CD4-positive, alpha-beta T cell treated with Interleukin-1 beta for 1 hour (primary cell): ENCODE results near the gene KLHL3.
"Not testable (repeated sequence)": the region's sequence is repeated elsewhere in the genome, so short reads cannot be mapped to it uniquely, and the experiment has no call there.

ENCODE experiments used
- DNase-seq, 2 donors: peaks; one replicate each; pipeline ENCODE4 v3.0.0-alpha.2; 2020 to 2022

The KLHL3 gene, protein sequence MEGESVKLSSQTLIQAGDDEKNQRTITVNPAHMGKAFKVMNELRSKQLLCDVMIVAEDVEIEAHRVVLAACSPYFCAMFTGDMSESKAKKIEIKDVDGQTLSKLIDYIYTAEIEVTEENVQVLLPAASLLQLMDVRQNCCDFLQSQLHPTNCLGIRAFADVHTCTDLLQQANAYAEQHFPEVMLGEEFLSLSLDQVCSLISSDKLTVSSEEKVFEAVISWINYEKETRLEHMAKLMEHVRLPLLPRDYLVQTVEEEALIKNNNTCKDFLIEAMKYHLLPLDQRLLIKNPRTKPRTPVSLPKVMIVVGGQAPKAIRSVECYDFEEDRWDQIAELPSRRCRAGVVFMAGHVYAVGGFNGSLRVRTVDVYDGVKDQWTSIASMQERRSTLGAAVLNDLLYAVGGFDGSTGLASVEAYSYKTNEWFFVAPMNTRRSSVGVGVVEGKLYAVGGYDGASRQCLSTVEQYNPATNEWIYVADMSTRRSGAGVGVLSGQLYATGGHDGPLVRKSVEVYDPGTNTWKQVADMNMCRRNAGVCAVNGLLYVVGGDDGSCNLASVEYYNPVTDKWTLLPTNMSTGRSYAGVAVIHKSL

DNA sequence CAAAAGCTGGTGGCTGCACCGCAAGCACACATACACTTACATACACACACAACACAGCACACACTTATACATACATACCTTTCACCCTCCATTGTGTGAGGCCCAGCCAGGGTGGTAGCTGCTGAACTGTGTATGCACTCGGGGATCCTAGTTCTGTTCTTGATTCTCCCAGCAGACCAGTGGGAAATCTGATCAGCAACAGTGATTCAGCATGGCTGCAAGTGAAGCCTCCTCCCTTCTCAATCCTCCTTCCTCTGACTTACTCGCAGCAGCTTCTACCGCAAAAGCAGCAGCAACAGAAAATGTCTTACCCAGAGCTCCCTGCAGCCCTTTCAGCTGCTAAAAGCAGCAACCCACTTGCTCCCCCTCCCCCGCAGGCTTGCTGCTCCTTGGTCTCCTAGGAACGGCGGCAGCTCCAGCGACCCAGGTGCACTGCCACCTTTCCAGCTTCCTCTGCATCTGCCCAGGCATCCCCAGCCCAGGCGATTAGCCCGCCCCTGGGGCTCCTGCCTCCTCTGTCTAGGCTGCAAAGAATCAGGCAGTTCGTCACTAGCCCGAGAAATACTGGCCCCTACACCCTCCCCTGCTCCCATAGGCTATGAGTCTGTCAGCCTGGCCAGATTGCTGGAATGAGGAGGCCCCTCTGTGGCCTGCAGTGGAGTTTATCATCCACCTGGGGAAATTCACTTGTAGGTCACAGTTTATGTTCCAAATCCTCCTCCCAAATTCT, at the start of gene KLHL3:
Gene KLHL3, minus strand, starts transcription at position 535 of the 730 bp plus-strand sequence. Its CDS starts 443 bp downstream, at position 92.
- peak in 1 of 2 donors; percentile 7 for DNase-seq

- no peak for DNase-seq
These were observed 47.2 kb upstream of the KLHL3 start for GRCh38 chr5:137782984-137783536.

DNA sequence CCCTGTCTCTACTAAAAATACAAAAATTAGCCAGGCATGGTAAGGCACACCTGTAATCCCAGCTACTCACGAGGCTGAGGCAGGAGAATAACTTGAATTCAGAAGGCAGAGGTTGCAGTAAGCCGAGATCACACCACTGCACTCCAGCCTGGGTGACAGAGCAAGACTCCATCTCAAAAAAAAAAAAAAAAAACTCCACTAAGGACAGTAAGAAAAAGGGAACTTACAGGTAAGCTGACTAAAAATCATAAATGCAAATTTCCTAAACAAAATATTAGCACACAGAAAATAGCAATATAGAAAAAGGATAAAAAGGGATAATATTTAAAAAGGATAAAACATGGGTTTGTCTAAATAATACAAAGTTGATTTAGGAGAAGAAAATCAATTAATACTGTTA, 46.2 kb upstream of the KLHL3 start:
- DNase-seq: no peak

DNA sequence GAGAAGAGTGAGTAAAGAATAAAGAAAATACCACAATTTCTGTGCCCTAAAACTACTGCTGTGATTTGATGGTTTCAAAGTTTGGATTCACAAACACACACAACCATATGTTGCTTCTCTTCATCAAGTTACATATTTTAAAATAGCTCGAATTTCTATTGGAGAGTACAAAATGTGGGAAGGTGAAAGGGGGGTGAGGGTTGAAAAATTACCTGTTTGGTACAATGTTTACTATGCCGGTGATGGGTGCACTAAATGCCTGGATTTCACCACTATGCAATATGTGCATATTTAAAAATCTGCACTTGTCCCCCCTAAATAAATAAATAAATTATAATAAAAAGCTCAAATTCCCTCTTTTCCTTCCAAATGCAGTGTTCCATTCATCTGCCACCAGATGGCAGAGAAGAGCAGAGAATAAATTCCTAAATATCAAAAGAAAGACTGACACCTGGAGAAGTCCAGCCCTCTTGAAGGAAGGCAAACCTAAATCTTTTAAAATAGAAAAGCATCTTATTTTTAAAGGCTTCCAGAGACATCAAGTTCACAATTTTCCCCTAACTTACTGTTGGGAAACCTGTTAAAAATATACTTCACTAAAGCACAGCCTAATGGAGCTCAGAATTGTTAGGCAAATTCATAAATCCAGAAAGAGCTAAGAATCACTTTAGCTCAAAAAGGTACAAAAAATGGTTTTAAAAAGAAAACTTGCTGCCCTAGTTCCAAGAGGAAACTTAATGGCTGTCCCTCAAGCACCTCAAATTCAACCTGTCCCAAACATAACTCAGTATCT, 43.1 kb upstream of the KLHL3 start:
- DNase-seq: peak in 1 of 2 donors; percentile 29

DNA sequence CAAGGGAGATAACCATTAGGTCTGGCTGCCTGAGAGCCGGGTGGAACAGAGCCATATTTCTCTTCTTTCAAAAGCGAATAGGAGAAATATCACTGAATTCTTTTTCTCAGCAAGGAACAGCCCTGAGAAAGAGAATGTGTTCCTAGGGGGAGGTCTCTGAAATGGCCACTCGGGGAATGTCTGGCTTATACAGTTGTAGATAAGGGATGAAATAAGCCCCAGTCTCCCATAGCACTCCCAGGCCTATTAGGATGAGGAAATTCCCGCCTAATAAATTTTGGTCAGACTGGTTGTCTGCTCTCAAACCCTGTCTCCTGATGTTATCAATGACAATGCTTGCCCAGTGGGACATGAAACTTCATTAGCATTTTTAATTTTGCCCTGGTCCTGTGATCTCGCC, 32.0 kb upstream of the KLHL3 start:
- DNase-seq: not testable (repeated sequence)

DNA sequence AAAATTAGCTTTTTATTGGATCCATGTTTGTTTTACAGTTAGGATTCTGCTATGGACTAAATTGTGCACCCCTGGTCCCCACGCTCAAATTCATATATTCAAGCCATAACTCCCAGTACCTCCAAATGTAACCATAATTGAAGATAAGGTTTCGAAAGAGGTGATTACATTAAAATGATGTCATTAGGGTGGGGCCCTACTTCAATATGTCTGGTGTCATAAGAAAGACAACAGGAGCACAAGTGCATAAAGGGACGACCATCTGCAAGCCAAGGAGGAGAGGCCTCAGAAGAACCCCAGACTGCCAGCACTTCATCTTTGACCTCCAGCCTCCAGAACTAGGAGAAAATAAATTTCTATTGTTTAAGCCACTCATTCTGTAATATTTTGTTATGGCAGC, 25.7 kb upstream of the KLHL3 start:
- no peak for DNase-seq

- DNase-seq: no peak
These were observed 25.0 kb upstream of the KLHL3 start for GRCh38 chr5:137760719-137761516.

DNA sequence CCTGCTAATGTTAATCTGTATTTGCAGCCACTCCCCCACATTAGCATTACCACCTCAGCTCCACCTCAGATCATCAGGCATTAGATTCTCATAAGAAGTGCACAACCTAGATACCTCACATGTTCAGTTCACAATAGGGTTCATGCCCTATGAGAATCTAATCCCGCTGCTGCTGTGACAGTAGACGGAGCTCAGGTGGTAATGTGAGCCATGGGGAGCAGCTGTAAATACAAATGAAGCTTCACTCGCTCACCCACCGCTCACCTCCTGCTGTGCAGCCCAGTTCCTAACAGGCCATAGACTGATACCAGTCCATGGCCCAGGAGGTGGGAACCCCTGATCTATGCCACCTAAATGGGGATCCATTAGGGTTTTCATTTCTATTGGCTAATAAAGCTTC, 24.4 kb upstream of the KLHL3 start:
- no peak for DNase-seq

- no peak for DNase-seq
These were observed 22.9 kb upstream of the KLHL3 start for GRCh38 chr5:137758715-137759306.

- DNase-seq: no peak
These were observed 22.2 kb upstream of the KLHL3 start for GRCh38 chr5:137758121-137758520.

GRCh38 chr5:137757634-137758033, 21.7 kb upstream of the KLHL3 start:
- no peak for DNase-seq

- no peak for DNase-seq
These were observed 19.3 kb upstream of the KLHL3 start for GRCh38 chr5:137754961-137755762.

GRCh38 chr5:137754188-137754960, 18.5 kb upstream of the KLHL3 start, which contains the start of gene HNRNPA0:
Gene HNRNPA0 (minus strand): TSS chr5:137754363. CDS start chr5:137754066, 297 bp downstream.
- peak; percentile 95 to 96 for DNase-seq

- no peak for DNase-seq
These were observed 17.9 kb upstream of the KLHL3 start for GRCh38 chr5:137753691-137754187.

DNA sequence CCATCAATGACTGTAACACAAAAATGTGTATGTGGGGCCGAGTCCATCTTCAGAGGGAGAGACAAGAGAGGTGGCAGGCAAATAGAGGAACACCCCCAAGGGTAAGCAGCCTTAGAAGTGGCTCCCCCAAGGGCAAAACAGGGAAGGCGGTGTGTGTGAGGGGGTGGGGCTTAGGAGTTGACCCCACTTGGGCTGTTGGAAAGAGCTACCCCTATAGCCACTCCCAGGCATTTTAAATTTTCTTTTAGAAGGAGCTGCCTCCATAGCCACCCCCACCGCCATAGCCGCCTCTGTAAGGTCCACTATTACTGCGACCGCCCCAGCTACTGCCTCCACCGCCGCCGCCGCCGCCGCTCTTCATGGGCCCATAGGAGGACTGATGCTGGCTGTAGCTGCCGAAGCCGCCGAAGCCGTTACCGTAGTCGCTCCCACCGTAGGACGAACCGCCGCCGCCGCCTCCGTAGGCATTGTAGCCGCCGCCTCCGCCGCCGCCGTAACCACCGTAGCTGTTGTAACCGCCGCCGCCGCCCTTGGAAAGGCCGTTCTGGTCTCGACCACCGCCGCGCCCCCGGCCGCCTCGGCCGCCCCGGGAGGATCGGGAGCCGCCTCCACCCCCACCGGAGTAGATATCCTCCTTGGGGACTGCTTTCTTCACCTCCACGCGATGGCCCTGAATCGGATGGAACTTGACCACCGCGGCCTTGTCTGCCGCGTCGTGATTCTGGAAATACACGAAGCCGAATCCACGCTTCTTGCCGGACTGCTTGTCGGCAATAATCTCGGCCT, 17.2 kb upstream of the KLHL3 start:
- peak; percentile 47 to 49 for DNase-seq

GRCh38 chr5:137751869-137752491, 16.1 kb upstream of the KLHL3 start:
- peak in 1 of 2 donors; percentile 37 for DNase-seq

DNA sequence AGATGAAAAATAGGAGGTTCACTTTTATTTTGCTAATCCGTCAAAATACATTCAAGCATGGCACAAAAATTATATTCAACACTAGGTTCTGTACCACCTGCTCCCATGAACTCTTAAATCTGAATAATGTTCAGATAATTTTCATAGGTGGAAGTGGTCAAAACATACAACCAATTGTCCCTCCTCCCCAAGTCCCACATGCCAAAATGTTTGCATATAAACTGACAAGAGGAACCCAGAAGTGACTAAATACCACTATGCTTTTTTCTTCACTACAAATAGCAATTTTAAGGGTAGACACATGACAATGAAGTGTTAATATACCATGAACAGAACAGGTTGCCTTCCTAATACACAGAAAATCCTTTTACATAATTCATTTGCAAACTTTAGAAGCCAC, 14.5 kb upstream of the KLHL3 start:
- no peak for DNase-seq

GRCh38 chr5:137747848-137748247, 12.0 kb upstream of the KLHL3 start:
- DNase-seq: no peak
